Endothelial cell of umbilical vein (primary cell): Measurements from ENCODE around the gene RFNG. TPM values are rescaled to one million over a fixed set of nuclear protein-coding genes. Genes with fewer than 3 reads are reported as not detected.

Experiments
- BruUV-seq: library from RNA; stranded (reverse); fragments of 400-500 nt; replicated peaks from 2 replicates; lab custom pipeline; 2021; lab: Mats Ljungman, UMichigan
- CTCF ChIA-PET: fragments of 300-600, 350-600 bp; sonication (Branson Sonifier 250); formaldehyde crosslinking; loops from one replicate; lab custom pipeline; 2021; ENCODE audit warnings: antibody characterized with exemption, inconsistent platforms; lab: Charles Lee
- POLR2A ChIA-PET: fragments of 300-600, 350-600 bp; sonication (Branson Sonifier 250); formaldehyde crosslinking; loops from one replicate; lab custom pipeline; 2021; ENCODE audit warnings: antibody characterized with exemption, inconsistent platforms; lab: Charles Lee
- DNase-seq: peaks from one replicate; pipeline ENCODE4 v3.0.0-alpha.2; 2011; ENCODE audit warnings: low read depth, low spot score
- FAIRE-seq: peaks from 2 replicates; lab custom pipeline; 2011; peaks lifted over from hg19 to GRCh38; lab: Jason Lieb, UNC
- H2AFZ ChIP-seq: 2 replicates; pipeline ENCODE4 v1.6.0; 2012; ENCODE audit warnings: low read depth, low read length, control low read depth, inconsistent platforms
- H3K27ac ChIP-seq: 2 replicates; pipeline ENCODE4 v1.5.1; 2011; ENCODE audit warnings: low read depth, mild to moderate bottlenecking, control low read depth, low read length, moderate library complexity; ENCODE audit not compliant: insufficient read depth
- H3K27me3 ChIP-seq, 2 experiments: 2 replicates each; pipeline versions ENCODE4 v1.6.0 to v1.6.1; 2011; ENCODE audit warnings: low read length in 2 of 2, mixed read lengths in 1 of 2; ENCODE audit not compliant: control insufficient read depth in 2 of 2, insufficient read depth in 2 of 2
- H3K36me3 ChIP-seq, 2 experiments: 2 replicates in 1 of 2; 3 replicates in 1 of 2; pipeline ENCODE4 v1.5.1; 2011; ENCODE audit warnings: low read length in 2 of 2, mild to moderate bottlenecking in 1 of 2, moderate library complexity in 1 of 2; ENCODE audit not compliant: control insufficient read depth in 2 of 2, insufficient read depth in 2 of 2; ENCODE audit errors: extremely low read depth in 1 of 2
- H3K4me1 ChIP-seq: 3 replicates; pipeline ENCODE4 v1.5.1; 2011; ENCODE audit warnings: mild to moderate bottlenecking, low read length; ENCODE audit not compliant: control insufficient read depth, insufficient read depth; ENCODE audit errors: extremely low read depth
- H3K4me2 ChIP-seq: 2 replicates; pipeline ENCODE4 v1.6.1; 2011; ENCODE audit warnings: low read length, control low read depth, mixed read lengths; ENCODE audit not compliant: insufficient read depth
- H3K4me3 ChIP-seq, 3 experiments: fragments of 200-600 bp in 1 of 3; sonication (generic), shearing (Covaris generic) in 1 of 3; replicated peaks in 1 of 3; 2 replicates each; pipeline ENCODE4 v1.5.1; 2011 to 2016; ENCODE audit warnings: control low read depth in 3 of 3, low read length in 3 of 3, mild to moderate bottlenecking in 2 of 3, inconsistent platforms in 1 of 3, low read depth in 1 of 3, moderate library complexity in 1 of 3; ENCODE audit not compliant: insufficient read depth in 1 of 3
- H3K79me2 ChIP-seq: 2 replicates; pipeline ENCODE4 v1.6.0; 2012; ENCODE audit warnings: low read length, inconsistent platforms; ENCODE audit not compliant: control insufficient read depth, insufficient read depth
- H3K9ac ChIP-seq: replicated peaks from 2 replicates; pipeline ENCODE3; 2011; ENCODE audit warnings: low read length, control low read depth; ENCODE audit not compliant: insufficient read depth; ENCODE audit errors: extremely low read depth
- H3K9me1 ChIP-seq: replicated peaks from 3 replicates; pipeline ENCODE4 v1.6.0; 2011; ENCODE audit warnings: mild to moderate bottlenecking, low read length; ENCODE audit not compliant: control insufficient read depth, insufficient read depth; ENCODE audit errors: extremely low read depth
- H3K9me3 ChIP-seq: replicated peaks from 2 replicates; pipeline ENCODE4 v1.5.1; 2012; ENCODE audit warnings: low read length, inconsistent platforms; ENCODE audit not compliant: control insufficient read depth, insufficient read depth
- H4K20me1 ChIP-seq: replicated peaks from 2 replicates; pipeline ENCODE3; 2011; ENCODE audit warnings: mild to moderate bottlenecking, low read length; ENCODE audit not compliant: control insufficient read depth, insufficient read depth; ENCODE audit errors: extremely low read depth
- EZH2 ChIP-seq: IDR thresholded peaks from 2 replicates; pipeline ENCODE4 v1.6.1; 2012; ENCODE audit warnings: borderline replicate concordance, low read depth, mild to moderate bottlenecking, moderate library complexity, low read length, inconsistent platforms; ENCODE audit not compliant: severe bottlenecking
- FOS ChIP-seq: IDR thresholded peaks from 2 replicates; pipeline ENCODE4 v1.6.1; 2011; ENCODE audit warnings: mild to moderate bottlenecking, low read length, moderate library complexity, borderline replicate concordance; ENCODE audit not compliant: insufficient read depth
- GATA2 ChIP-seq: IDR thresholded peaks from 2 replicates; pipeline ENCODE4 v1.7.0; 2011; ENCODE audit warnings: low read depth, mild to moderate bottlenecking, moderate library complexity, mixed read lengths, low read length; ENCODE audit not compliant: insufficient read length, insufficient read depth
- JUN ChIP-seq: IDR thresholded peaks from 2 replicates; pipeline ENCODE4 v1.6.1; 2011; ENCODE audit warnings: borderline replicate concordance, low read depth; ENCODE audit not compliant: insufficient read length, insufficient read depth
- MYC ChIP-seq: IDR thresholded peaks from one replicate; pipeline ENCODE4 v1.6.1; 2011; ENCODE audit warnings: mild to moderate bottlenecking, low read depth, low read length
- POLR2A ChIP-seq: IDR thresholded peaks from 2 replicates; pipeline ENCODE4 v1.6.1; 2012; ENCODE audit warnings: low read depth, mild to moderate bottlenecking, control low read depth, low read length
- POLR2AphosphoS5 ChIP-seq: IDR thresholded peaks from 2 replicates; pipeline ENCODE4 v1.6.1; 2012; ENCODE audit warnings: low read depth, mild to moderate bottlenecking, control low read depth, low read length, moderate library complexity; ENCODE audit not compliant: insufficient read depth
- dilution Hi-C: fragments of 300-500 bp; cut with MboI; formaldehyde crosslinking; loops from one replicate; pipeline ENCODE4 v1.15.0; 2019; ENCODE audit warnings: low sequenced_read_pairs; ENCODE audit not compliant: extremely low pct_ligation_motif_present
- intact Hi-C: fragments of 100-400 bp; cut with micrococcal nuclease; formaldehyde crosslinking; loops from one replicate; pipeline ENCODE4 v1.10.0; 2022
- polyA plus RNA-seq, 4 experiments: library from polyadenylated mRNA; depleted of rRNA in 3 of 4; stranded (reverse) in 3 of 4; unstranded in 1 of 4; fragments of >200 nt; gene quantifications; 2 replicates each; pipeline versions ENCODE4 v1.2.1 to v1.2.3, GENCODE V29; 2011 to 2012; ENCODE audit warnings: missing spikeins in 1 of 4
- total RNA-seq: library from RNA; stranded (reverse); gene quantifications from 2 replicates; pipeline ENCODE4 v1.2.3, GENCODE V29; 2021
- TF ChIP-seq, protein P1 (sequence below): IDR thresholded peaks from 2 replicates; pipeline ENCODE4 v1.6.1; 2011; ENCODE audit not compliant: insufficient read depth, insufficient read length
- TF ChIP-seq, protein P2 (sequence below), 2 donors: IDR thresholded peaks; 1 replicate in 1 of 2; 2 replicates in 1 of 2; pipeline ENCODE4 v1.5.1; 2011; ENCODE audit warnings: low read length in 2 of 2, mild to moderate bottlenecking in 2 of 2, moderate library complexity in 2 of 2, control low read depth in 1 of 2, inconsistent platforms in 1 of 2, low read depth in 1 of 2; ENCODE audit not compliant: insufficient read depth in 1 of 2; ENCODE audit errors: extremely low read depth in 1 of 2

Gene RFNG
- total and polyA plus RNA-seq, 2 donors (not counting 3 experiments of a cell fraction or from before 2014, with no cell fraction given): 33.7 to 40.0 TPM

DNA sequence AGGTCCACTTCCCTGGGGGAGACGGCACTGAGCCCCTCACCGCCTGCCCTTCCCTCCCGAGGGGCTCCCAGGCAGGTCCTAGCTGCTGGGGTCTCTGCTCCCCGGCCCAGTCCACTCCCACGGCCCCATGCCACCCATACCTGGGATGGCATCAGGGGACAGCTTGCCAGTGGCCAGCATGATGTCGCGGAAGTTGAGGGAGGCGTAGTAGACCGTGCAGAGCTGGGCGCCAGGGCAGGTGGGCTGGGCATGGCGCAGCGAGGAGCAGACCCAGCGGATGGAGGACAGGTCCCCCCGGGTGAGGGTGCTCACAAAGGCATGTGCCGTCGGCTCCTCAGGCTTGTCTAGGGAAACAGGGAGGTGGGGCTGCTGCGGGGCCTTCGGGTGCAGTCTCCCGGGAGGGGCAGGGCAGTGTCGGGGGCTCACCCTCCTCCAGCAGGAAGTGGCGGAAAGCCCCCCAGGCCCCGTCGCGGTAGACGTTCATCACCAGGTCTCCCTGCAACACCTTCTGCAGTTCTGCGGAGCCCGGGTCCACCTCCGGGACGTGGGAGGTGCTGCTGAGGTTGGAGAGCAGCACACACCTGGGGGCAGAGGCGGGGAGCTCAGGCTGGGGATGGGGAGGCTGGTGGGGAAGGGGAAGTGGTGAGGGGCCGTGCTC, 32.9 kb upstream of the RFNG start:
- H3K9ac ChIP-seq: no peak overlapping the region
- ChIA-PET CTCF (no interaction called here), POLR2A (no interaction called here)
- H3K9me1 ChIP-seq: no peaks in the 10 kb centered on the region
- DNase-seq (no peak), FAIRE-seq (no peak)
- no peaks in the 10 kb centered on the region for H3K9me3 ChIP-seq
- dilution Hi-C loops (no loop called here), intact Hi-C loops (no loop called here)
- H3K4me2 ChIP-seq: no peak overlapping the region
- TF ChIP-seq GATA2 (no peak), JUN (no peak), FOS (no peak), MYC (no peak), POLR2A (no peak), POLR2AphosphoS5 (no peak), EZH2 (no peak)
- TF ChIP-seq, protein P1, sequence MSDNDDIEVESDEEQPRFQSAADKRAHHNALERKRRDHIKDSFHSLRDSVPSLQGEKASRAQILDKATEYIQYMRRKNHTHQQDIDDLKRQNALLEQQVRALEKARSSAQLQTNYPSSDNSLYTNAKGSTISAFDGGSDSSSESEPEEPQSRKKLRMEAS: no peak
- TF ChIP-seq, protein P2, sequence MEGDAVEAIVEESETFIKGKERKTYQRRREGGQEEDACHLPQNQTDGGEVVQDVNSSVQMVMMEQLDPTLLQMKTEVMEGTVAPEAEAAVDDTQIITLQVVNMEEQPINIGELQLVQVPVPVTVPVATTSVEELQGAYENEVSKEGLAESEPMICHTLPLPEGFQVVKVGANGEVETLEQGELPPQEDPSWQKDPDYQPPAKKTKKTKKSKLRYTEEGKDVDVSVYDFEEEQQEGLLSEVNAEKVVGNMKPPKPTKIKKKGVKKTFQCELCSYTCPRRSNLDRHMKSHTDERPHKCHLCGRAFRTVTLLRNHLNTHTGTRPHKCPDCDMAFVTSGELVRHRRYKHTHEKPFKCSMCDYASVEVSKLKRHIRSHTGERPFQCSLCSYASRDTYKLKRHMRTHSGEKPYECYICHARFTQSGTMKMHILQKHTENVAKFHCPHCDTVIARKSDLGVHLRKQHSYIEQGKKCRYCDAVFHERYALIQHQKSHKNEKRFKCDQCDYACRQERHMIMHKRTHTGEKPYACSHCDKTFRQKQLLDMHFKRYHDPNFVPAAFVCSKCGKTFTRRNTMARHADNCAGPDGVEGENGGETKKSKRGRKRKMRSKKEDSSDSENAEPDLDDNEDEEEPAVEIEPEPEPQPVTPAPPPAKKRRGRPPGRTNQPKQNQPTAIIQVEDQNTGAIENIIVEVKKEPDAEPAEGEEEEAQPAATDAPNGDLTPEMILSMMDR (IDR thresholded peaks at IDR 0.05; ENCODE audit: extremely low read depth in 1 of 2, insufficient read depth in 1 of 2, low read depth in 1 of 2, low read length in 2 of 2): no peak
- peaks cover 3% of the 10 kb centered on the region for H3K79me2 ChIP-seq
- H3K4me1 ChIP-seq: no peaks in the 10 kb centered on the region
- no peak overlapping the region for H3K4me3 ChIP-seq
- H4K20me1 ChIP-seq: no peaks in the 10 kb centered on the region
- H2AFZ ChIP-seq: no peak overlapping the region
- H3K36me3 ChIP-seq: peaks cover 47 to 87% of the 10 kb centered on the region in 2 experiments
- no peaks in the 10 kb centered on the region for H3K27me3 ChIP-seq
- H3K27ac ChIP-seq: no peak overlapping the region
- no TSS peak for BruUV-seq
